ENCODE measurements around the gene DMAC2.

DNA sequence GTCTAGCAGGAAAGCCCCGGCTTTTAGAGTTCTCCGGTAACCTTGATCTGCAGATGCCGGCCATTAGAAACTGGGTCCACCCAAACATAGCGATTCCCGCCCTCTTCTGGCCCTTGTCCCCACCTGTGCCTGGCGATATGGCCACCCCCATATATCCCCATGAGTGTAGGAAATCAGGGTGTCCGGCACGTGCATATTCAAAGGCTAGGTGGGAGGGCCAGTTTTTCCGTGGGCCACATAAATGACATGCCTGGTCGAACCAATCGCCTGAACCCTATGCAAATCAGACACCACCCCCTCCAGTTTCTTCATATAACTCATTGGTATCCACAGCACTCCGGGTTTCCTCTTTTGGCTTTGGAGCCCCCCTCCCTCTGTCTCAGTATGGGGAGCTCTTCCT lies 40.6 kb upstream of the DMAC2 start:
- TF ChIP-seq, protein P1, sequence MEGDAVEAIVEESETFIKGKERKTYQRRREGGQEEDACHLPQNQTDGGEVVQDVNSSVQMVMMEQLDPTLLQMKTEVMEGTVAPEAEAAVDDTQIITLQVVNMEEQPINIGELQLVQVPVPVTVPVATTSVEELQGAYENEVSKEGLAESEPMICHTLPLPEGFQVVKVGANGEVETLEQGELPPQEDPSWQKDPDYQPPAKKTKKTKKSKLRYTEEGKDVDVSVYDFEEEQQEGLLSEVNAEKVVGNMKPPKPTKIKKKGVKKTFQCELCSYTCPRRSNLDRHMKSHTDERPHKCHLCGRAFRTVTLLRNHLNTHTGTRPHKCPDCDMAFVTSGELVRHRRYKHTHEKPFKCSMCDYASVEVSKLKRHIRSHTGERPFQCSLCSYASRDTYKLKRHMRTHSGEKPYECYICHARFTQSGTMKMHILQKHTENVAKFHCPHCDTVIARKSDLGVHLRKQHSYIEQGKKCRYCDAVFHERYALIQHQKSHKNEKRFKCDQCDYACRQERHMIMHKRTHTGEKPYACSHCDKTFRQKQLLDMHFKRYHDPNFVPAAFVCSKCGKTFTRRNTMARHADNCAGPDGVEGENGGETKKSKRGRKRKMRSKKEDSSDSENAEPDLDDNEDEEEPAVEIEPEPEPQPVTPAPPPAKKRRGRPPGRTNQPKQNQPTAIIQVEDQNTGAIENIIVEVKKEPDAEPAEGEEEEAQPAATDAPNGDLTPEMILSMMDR (IDR thresholded peaks at IDR 0.05) = no peak
- TF ChIP-seq POLR2A (IDR thresholded peaks at IDR 0.05) = no peak
